NCI-H1105 treated with DMSO at 0.1 percent for 48 hours (cell line): ENCODE results near the gene MRRF.
A peak's percentile ranks its signal among the peaks of the same experiment; 100 is the strongest.
"Not testable (repeated sequence)": the region's sequence is repeated elsewhere in the genome, so short reads cannot be mapped to it uniquely, and the experiment has no call there.

ENCODE experiments used
- DNase-seq: peaks from one replicate; lab custom pipeline; 2025; lab: John Stamatoyannopoulos, UW

The MRRF gene

DNA sequence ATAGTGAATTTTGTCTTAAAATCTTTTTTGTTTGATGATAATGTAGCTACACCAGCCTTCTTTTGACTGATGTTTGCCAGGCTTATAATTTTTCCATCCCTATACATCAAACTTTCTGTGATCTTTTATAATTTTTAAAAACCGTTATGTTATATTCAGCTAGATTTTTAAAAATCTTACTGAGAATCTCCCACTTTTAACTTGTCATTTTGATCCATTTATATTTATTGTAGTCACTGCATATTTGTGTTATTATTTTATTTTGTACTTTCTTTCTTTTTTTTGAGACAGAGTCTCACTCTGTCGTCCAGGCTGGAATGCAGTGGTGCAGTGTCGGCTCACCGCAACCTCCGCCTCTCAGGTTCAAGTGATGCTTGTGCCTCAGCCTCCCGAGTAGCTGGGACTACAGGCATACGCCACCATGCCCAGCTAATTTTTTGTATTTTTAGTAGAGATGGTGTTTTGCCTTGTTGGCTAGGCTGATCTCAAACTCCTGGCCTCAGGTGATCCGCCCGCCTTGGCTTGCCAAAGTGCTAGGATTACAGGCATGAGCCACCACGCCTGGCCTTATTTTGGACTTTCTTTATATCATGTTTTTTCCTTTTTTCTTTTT is 12.7 kb downstream of the MRRF start:
- no peak for DNase-seq

DNA sequence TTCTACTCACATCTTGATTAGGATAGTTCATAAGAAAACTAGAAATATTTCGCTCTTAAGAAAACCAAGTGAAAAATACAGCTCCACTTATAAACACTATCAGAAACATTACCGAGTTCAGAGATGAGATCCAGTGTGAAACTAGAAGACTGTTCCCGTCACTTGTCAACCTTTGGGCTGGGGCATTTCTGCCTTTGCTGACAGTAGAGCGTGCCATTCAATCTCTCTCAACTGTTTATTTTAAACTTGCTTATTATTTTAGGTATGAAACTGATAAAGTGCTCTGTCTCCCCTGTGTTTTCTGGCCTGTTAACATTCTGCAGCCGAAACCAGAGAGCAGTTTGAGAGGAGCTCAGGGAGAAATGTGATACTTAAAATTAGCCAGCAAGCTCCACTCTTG is 16.7 kb downstream of the MRRF start:
- no peak for DNase-seq

- no peak for DNase-seq
Observed at GRCh38 chr9:122286764-122287163, 22.1 kb downstream of the MRRF start.

DNA sequence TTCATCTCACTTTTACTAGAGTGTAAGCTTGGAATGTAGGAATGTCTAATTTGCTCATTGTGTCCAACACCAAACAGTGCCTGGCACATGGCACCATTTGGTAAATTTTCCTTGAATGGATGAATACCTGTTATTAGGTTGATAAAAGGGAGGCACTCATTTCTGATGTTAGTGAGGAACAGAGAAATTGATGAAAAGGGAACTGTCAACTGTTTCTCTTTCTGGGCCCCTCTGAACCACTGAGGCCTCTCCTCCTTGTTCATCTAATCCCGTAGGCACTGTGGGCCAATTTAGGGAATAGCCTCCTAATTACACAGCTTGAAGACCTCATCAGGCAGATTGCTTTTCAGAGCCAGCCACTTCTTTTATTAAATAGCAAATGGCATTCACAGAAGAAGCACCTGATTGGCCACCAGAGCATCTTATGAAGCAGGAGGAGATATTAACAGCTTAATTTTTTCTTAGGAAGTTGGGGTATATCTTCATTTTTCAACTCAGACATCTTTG is 22.6 kb downstream of the MRRF start:
- no peak for DNase-seq

DNA sequence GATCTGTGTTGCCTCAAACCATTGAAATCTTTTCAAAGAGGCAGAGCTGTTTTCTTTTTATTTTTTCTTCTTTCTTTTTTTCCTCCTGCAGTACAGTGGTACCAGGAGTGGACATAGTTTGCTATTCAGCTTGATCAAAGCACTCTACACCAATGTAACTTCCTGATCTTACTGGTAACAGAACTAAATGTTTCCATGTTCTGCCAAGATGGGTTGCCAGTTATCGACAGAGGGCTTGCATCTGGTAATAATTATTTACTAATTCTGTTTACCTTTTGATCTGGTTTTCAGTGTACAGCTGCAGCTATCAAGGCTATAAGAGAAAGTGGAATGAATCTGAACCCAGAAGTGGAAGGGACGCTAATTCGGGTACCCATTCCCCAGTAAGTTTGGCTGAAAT is 26.8 kb downstream of the MRRF start:
- no peak for DNase-seq

DNA sequence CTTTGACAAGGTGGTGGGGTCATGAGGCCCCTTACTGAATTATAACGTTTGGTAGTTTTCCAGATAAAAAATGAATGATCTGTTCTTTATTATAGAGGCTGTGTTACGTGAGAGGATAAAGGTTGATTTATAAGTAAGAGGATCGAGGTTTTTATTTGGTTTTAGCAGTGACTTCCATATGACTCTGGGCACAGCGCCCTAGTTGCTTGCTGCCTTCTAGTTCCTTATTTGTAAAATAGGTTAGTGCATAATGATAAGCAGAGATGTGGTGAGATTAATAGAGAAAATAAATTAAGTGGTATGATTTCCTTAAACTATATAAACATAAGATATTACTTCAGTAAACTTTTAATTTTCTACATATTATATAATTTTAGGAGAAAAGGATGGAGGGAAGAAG is 29.8 kb downstream of the MRRF start:
- no peak for DNase-seq

DNA sequence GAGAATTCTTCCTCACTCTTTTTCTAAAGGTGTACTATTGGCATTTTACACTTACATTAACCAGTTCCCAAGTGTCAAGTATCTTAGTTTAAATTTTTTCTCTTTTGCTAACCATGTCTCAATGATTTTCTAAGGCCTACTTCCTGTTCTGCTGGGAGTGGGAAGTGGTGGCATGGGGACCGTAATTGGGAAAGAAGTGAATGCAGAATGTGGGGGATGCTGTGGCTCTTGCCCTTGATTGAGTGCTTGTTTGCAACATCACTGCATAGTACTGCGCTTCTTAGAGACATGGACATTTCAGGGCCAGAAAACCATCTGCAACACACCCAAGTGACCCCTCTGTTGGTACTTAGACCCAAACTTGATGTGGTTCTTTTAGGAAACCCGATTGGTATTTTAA is 32.8 kb downstream of the MRRF start:
- no peak for DNase-seq

GRCh38 chr9:122302237-122303093 is 37.8 kb downstream of the MRRF start:
- no peak for DNase-seq

- no peak for DNase-seq
Observed at GRCh38 chr9:122307061-122307460, 42.4 kb downstream of the MRRF start.

DNA sequence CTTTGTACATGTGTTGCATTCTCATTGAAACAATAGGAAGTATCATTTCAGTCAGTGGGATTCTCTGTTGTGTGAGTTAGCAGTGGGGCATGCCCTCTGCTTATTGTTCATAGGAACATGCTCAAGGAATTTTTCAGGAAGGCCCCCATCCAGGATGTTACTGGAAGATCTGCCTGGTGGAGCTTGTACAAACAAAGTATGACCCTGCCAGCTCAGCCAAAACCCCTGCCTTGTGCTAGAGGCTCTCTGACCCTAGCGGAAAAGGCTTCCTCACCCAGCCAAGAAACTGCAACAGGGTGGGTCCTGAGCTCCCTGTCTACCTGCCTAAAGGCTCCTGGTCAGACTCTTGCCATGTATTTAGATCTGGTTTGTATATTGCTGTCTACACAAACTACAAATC is 43.2 kb downstream of the MRRF start:
- no peak for DNase-seq

DNA sequence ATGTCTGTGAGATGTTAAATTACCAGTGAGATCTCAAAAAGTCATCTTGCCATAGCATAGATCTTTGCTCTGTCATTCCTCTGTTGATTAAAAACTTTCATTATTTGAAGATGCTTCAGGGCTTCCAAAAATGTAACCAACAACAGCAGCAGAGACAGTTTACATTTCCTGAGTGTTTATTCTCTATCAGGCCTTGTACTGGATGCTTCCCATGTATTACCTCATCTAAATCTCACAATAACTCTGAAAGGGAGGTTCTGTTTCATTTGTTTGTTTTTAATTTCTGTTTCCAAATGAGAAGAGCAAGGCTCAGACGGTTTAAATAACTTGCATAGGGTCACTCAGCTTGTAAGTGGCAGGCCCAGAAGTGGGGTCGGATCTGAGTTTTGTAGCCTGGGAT is 45.2 kb downstream of the MRRF start:
- no peak for DNase-seq

- peak; percentile 35 for DNase-seq
Observed at GRCh38 chr9:122314165-122314564, 49.5 kb downstream of the MRRF start.

DNA sequence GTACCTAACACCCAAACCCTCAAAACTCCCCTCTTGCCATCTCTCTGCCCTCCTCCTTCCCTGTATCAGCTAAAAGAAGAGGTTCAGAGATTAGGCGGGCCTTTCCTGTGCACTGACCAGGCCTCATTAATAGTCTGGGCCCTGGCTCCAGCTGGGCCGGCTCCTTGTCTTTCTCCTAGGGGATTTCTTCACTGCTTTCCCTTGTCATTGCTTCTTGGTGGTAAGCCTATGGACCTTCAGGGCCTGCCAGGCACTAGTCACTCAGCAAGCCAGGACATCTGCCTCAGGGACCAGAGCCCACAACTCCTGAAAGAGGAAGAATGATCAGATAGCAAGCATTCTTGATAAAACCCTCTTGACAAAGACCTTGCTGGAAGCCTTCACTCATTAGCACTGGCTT is 50.9 kb downstream of the MRRF start:
- no peak for DNase-seq

- no peak for DNase-seq
Observed at GRCh38 chr9:122318284-122318683, 53.6 kb downstream of the MRRF start.

GRCh38 chr9:122320413-122320881 is 55.8 kb downstream of the MRRF start:
- DNase-seq = no peak

DNA sequence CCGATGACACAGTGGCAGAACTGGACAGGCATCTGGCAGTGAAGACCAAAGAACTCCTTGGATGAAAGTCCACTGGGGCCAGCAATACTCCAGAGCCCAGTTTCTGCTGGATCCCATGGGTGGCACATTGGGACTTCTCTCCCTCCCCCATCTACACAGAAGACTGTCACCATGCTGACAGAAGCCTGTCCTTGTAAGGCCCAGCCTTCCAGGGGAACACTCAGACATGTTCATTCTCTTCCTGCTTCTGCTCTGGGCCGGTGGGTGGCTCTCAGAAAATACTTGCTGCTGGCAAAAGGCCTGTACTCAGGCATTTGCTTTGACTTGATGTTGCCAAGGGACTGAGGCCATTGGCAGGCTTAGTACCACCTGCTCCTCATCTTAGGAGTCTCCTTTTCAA is 57.9 kb downstream of the MRRF start:
- DNase-seq = no peak

GRCh38 chr9:122324665-122325064 is 60.0 kb downstream of the MRRF start:
- DNase-seq = not testable (repeated sequence)

DNA sequence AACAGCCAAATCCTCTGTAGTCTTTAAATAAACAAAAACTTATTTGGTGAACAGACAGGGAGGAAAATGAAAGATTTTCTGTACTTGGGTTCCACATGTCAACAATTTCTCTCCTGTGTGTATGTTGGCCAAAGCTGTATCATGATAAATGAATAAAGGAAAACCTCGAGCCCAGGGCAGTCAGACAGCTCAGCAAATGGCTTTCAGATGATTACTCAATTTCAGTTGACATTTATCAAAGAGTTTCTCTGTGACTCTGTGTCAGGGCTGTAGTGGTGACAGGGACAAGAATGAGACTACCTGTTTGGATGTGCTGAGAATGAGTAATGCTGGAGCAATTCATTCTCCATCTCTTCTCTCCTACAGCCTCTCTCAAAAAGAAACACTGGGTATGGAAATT is 60.4 kb downstream of the MRRF start:
- DNase-seq = no peak

DNA sequence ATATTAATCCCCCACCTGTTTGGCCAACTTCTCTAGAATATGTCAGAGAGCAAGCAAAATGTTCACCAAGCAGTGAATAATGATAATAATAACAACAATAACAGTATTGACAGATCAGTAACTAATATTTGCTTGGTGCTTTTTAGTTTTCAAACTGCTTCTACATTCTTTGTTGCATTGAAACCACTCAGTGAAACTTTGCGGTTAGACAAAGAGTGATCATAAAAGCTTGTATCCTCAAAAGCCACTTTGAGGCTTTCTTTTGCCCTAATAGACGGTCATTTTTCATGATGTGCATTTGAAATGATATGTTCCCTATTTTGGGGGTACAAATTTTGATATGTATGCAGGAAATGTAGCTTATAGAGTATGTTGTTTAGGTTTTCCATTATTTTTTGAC is 62.5 kb downstream of the MRRF start:
- DNase-seq = no peak

DNA sequence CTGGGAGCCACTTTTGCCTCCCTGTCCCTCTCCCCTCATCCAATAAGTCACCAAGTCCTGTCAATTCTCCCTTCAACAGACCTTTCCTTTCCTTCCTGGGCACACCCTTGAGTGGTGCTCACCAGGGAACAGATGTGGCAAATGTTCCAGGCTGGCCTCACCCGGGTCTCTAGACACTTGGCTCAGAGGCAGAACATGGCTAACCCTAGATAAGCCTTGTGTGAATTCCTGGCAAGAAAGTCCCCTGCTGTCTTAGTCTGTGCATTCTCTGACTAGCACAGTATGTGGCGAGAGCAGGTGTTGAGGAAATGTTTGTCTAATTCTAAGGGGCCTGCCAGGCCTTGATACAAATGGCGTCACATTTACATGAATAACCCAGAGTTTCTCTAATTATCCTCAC is 64.9 kb downstream of the MRRF start:
- no peak for DNase-seq

DNA sequence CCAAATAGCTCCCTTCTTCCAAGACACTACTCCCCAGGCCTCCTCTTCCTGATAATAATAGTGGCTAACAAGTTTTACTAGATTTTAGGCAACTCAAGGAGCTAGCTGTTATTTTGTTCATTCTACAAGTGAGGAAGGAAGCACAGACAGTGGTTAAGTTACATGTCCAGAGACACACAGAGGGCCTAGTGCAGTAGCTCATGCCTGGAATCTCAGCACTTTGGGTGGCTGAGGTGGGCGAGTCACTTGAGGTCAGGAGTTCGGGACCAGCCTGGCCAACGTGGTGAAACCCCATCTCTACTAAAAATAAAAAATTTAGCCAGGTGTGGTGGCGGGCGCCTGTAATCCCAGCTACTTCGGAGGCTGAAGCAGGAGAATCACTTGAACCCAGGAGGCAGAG is 65.8 kb downstream of the MRRF start:
- not testable (repeated sequence) for DNase-seq

- DNase-seq = no peak
Observed at GRCh38 chr9:122331523-122331927, 66.8 kb downstream of the MRRF start.

GRCh38 chr9:122332083-122332482 is 67.4 kb downstream of the MRRF start:
- peak; percentile 32 for DNase-seq
